HUES6 (cell line): ENCODE results near the gene LRRC17.

Source experiments
- H3K27ac ChIP-seq: 2 replicates; pipeline ENCODE4 v1.7.0; 2013; ENCODE audit warnings: low read depth, mild to moderate bottlenecking, low read length, inconsistent platforms
- H3K27me3 ChIP-seq: 2 replicates; pipeline ENCODE4 v1.6.1; 2013; ENCODE audit warnings: low read length; ENCODE audit not compliant: control insufficient read depth, insufficient read depth
- H3K36me3 ChIP-seq: 2 replicates; pipeline ENCODE4 v1.6.1; 2013; ENCODE audit warnings: low read length; ENCODE audit not compliant: control insufficient read depth, insufficient read depth
- H3K4me1 ChIP-seq: 2 replicates; pipeline ENCODE4 v1.6.1; 2013; ENCODE audit warnings: low read length; ENCODE audit not compliant: control insufficient read depth, insufficient read depth
- H3K4me3 ChIP-seq: 2 replicates; pipeline ENCODE4 v1.5.1; 2013; ENCODE audit warnings: low read depth, low read length
- H3K9ac ChIP-seq: one replicate; pipeline ENCODE4 v1.6.1; 2013; ENCODE audit warnings: mild to moderate bottlenecking, low read length
- H3K9me3 ChIP-seq: 2 replicates; pipeline ENCODE4 v1.6.1; 2013; ENCODE audit warnings: low read depth, low read length; ENCODE audit not compliant: control insufficient read depth, insufficient read depth

LRRC17 gene

GRCh38 chr7:102925976-102926782 is 13.4 kb downstream of the LRRC17 start:
- Histone ChIP-seq H3K27ac (no peak overlapping the region), H3K9ac (no peak overlapping the region), H3K27me3 (no peaks in the 10 kb centered on the region), H3K4me3 (no peak overlapping the region), H3K36me3 (no peaks in the 10 kb centered on the region), H3K4me1 (peaks cover 15% of the 10 kb centered on the region), H3K9me3 (no peaks in the 10 kb centered on the region)

- Histone ChIP-seq H3K27ac (no peak overlapping the region), H3K9ac (no peak overlapping the region), H3K36me3 (no peaks in the 10 kb centered on the region), H3K4me3 (no peak overlapping the region), H3K9me3 (no peaks in the 10 kb centered on the region), H3K27me3 (no peaks in the 10 kb centered on the region), H3K4me1 (peaks cover 15% of the 10 kb centered on the region)
Observed at GRCh38 chr7:102926783-102927140, 14.0 kb downstream of the LRRC17 start.

- Histone ChIP-seq H3K27ac (no peak overlapping the region), H3K4me3 (no peak overlapping the region)
Observed at GRCh38 chr7:102927312-102927933, 14.6 kb downstream of the LRRC17 start.

GRCh38 chr7:102931757-102932156 is 19.0 kb downstream of the LRRC17 start:
- H3K36me3 ChIP-seq = no peaks in the 10 kb centered on the region
- H3K9ac ChIP-seq = no peak overlapping the region
- H3K9me3 ChIP-seq = no peaks in the 10 kb centered on the region
- no peak overlapping the region for H3K27ac ChIP-seq
- H3K4me3 ChIP-seq = no peak overlapping the region
- no peaks in the 10 kb centered on the region for H3K27me3 ChIP-seq
- H3K4me1 ChIP-seq = peaks cover 46% of the 10 kb centered on the region

More at GRCh38 chr7:102927312-102927933, 14.6 kb downstream of the LRRC17 start:
- H3K36me3 ChIP-seq = no peaks in the 10 kb centered on the region
- H3K9me3 ChIP-seq = no peaks in the 10 kb centered on the region
- peaks cover 16% of the 10 kb centered on the region for H3K4me1 ChIP-seq
- no peak overlapping the region for H3K9ac ChIP-seq
- H3K27me3 ChIP-seq = no peaks in the 10 kb centered on the region

- H3K4me3 ChIP-seq = peak overlapping the region; percentile 31; the same call in 1 of the 2 replicates
- H3K27ac ChIP-seq = peak overlapping the region; percentile 76; the same call in 1 of the 2 replicates
- H3K36me3 ChIP-seq = no peaks in the 10 kb centered on the region
- H3K9me3 ChIP-seq = no peaks in the 10 kb centered on the region
- no peaks in the 10 kb centered on the region for H3K27me3 ChIP-seq
- peak overlapping the region; percentile 29 for H3K9ac ChIP-seq
- H3K4me1 ChIP-seq = peaks cover 52% of the 10 kb centered on the region
Observed at GRCh38 chr7:102933763-102934162, 21.0 kb downstream of the LRRC17 start.

- Histone ChIP-seq H3K9me3 (no peaks in the 10 kb centered on the region), H3K27me3 (no peaks in the 10 kb centered on the region), H3K27ac (peak overlapping the region; percentile 76; the same call in 1 of the 2 replicates), H3K4me1 (peaks cover 56% of the 10 kb centered on the region), H3K4me3 (peak overlapping the region; percentile 31; the same call in 1 of the 2 replicates), H3K36me3 (no peaks in the 10 kb centered on the region), H3K9ac (peak overlapping the region; percentile 29)
Observed at GRCh38 chr7:102934239-102934638, 21.4 kb downstream of the LRRC17 start.

- H3K27me3 ChIP-seq = no peaks in the 10 kb centered on the region
- peak overlapping the region; percentile 31; the same call in 1 of the 2 replicates for H3K4me3 ChIP-seq
- H3K9me3 ChIP-seq = no peaks in the 10 kb centered on the region
- H3K4me1 ChIP-seq = peaks cover 59% of the 10 kb centered on the region
- H3K36me3 ChIP-seq = no peaks in the 10 kb centered on the region
- no peak overlapping the region for H3K9ac ChIP-seq
- peak overlapping the region; percentile 76; the same call in 1 of the 2 replicates for H3K27ac ChIP-seq
Observed at GRCh38 chr7:102934701-102935100, 21.9 kb downstream of the LRRC17 start.

GRCh38 chr7:102935450-102936115 is 22.8 kb downstream of the LRRC17 start:
- Histone ChIP-seq H3K36me3 (no peaks in the 10 kb centered on the region), H3K27ac (no peak overlapping the region), H3K9me3 (no peaks in the 10 kb centered on the region), H3K9ac (no peak overlapping the region), H3K4me3 (no peak overlapping the region), H3K27me3 (no peaks in the 10 kb centered on the region), H3K4me1 (peaks cover 59% of the 10 kb centered on the region)

GRCh38 chr7:102938679-102939078 is 25.9 kb downstream of the LRRC17 start:
- Histone ChIP-seq H3K27me3 (no peaks in the 10 kb centered on the region), H3K4me3 (no peak overlapping the region), H3K36me3 (no peaks in the 10 kb centered on the region), H3K9ac (no peak overlapping the region), H3K4me1 (peaks cover 71% of the 10 kb centered on the region), H3K27ac (peak overlapping the region; percentile 49; the same call in 1 of the 2 replicates), H3K9me3 (no peaks in the 10 kb centered on the region)

GRCh38 chr7:102942181-102942866 is 29.5 kb downstream of the LRRC17 start:
- peak overlapping the region; percentile 35 for H3K4me3 ChIP-seq
- no peaks in the 10 kb centered on the region for H3K27me3 ChIP-seq
- peak overlapping the region; percentile 33 for H3K9ac ChIP-seq
- peak overlapping the region; percentile 54 for H3K27ac ChIP-seq
- peaks cover 59% of the 10 kb centered on the region for H3K4me1 ChIP-seq
- H3K36me3 ChIP-seq = no peaks in the 10 kb centered on the region
- no peaks in the 10 kb centered on the region for H3K9me3 ChIP-seq
